GM18861 (cell line): ENCODE data around the gene ATG2B.

Experiments used
- ATAC-seq: cut with Tn5 transposase; IDR thresholded peaks from one replicate; pipeline ENCODE4 v1.9.1; 2021; ENCODE audit not compliant: unreplicated experiment

The ATG2B gene, protein sequence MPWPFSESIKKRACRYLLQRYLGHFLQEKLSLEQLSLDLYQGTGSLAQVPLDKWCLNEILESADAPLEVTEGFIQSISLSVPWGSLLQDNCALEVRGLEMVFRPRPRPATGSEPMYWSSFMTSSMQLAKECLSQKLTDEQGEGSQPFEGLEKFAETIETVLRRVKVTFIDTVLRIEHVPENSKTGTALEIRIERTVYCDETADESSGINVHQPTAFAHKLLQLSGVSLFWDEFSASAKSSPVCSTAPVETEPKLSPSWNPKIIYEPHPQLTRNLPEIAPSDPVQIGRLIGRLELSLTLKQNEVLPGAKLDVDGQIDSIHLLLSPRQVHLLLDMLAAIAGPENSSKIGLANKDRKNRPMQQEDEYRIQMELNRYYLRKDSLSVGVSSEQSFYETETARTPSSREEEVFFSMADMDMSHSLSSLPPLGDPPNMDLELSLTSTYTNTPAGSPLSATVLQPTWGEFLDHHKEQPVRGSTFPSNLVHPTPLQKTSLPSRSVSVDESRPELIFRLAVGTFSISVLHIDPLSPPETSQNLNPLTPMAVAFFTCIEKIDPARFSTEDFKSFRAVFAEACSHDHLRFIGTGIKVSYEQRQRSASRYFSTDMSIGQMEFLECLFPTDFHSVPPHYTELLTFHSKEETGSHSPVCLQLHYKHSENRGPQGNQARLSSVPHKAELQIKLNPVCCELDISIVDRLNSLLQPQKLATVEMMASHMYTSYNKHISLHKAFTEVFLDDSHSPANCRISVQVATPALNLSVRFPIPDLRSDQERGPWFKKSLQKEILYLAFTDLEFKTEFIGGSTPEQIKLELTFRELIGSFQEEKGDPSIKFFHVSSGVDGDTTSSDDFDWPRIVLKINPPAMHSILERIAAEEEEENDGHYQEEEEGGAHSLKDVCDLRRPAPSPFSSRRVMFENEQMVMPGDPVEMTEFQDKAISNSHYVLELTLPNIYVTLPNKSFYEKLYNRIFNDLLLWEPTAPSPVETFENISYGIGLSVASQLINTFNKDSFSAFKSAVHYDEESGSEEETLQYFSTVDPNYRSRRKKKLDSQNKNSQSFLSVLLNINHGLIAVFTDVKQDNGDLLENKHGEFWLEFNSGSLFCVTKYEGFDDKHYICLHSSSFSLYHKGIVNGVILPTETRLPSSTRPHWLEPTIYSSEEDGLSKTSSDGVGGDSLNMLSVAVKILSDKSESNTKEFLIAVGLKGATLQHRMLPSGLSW (N-terminal part only)

DNA sequence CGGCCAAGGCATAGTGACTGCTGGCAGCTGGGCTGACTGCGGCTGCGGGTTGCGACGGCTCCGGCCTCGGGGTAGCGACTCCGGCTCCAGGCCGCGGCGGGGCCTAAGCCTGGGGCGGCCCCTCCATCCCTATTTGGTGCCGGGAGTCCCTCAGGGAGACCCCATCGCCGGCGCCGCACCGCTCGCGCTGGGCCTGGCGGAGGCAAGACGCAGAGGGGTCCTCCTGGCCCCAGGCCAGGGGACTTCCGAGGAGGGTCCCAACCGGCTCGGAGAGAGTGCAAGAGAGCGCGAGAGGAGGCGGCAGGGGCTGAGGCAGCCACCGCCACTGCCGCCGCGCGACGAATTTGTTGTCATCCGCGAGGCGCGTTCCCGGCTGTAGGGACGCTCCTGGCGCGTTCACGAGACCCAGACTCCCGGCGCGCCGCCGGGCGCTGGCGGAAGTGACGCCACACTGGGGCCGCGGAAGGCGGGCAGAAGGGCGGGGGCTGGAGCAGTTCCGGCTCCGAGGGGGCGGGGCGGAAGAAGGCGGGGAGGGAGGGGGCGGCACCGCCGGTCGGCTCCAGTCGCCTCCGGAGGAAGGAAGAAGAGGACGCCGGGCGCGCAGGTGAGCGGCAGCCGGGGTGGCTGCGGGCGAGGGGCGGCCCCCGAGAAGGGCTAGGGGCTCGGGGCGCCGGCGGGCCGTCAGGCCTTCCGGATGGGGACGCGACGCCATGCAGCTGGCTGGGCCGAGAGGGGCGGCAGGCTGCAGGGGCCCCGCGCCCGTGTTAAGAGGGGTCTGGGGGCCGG lies at the start of gene ATG2B, which contains the start of gene GSKIP:
Gene ATG2B, minus strand, starts transcription at position 377 of the 786 bp plus-strand sequence. Its CDS starts 365 bp downstream, at position 12.
Gene GSKIP, plus strand, starts transcription at position 562 of the 786 bp plus-strand sequence. CDS start 18,722 bp downstream, outside the sequence.
- ATAC-seq, result peak; percentile 66

DNA sequence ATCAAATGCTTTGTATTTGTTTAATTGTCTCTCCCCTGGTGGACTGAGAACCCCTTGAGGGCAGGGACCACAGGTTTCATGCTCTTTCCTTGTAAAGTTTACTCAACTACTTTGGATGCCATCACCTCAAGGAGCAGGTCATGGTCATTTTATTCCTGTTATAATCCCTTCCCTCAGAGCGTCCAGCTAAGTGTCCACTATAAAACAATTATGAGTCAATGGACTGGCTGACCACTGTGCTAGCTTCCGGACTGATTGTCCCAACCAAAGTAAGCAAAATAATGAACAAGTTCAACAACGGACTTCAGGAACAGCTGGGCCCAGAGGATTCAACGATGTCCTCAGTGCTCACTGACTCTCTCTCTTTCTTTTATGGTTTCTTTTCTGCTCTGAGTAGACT lies 47.0 kb upstream of the ATG2B start:
- no peak for ATAC-seq

- ATAC-seq, result no peak
These were observed 46.6 kb upstream of the ATG2B start for GRCh38 chr14:96409701-96410100.

DNA sequence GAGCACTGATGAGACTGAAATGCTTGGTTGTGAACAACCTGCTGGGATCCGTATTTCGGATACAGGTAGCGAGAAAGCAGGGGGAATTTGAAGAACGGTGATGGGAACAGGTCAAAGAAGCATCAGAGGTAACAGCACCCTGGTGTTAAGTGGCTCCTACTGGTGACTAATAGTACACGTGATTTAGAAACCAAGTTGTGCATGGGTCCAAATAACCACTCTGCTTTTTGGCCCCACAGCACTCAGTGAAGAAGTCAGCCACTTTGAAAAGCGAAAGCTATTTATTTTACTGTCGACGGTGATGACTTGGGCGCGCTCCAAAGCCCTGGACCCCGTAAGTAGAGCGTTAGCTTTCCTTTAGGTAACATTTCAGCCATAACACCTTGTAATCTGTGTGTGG lies 45.5 kb upstream of the ATG2B start:
- ATAC-seq, result no peak

- no peak for ATAC-seq
These were observed 44.9 kb upstream of the ATG2B start for GRCh38 chr14:96407935-96408570.

DNA sequence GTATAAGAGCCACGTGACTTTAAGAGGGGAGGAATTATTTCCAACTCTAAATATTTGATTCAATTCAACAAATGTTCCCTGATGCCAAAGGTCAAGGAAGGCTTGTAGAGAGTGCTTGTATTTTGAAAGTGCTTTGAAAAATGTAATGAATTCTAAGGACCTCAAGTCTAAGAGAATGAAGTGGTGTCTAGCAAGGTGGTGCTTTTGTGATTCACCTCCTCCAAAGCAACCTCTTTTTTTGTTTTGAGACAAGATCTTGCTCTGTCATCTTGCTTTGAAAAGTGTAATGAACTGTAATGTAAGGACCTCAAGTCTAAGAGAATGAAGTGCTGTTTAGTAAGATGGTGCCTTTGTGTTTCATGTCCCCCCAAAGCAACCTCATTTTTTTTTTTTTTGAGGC lies 42.5 kb upstream of the ATG2B start:
- no peak for ATAC-seq

DNA sequence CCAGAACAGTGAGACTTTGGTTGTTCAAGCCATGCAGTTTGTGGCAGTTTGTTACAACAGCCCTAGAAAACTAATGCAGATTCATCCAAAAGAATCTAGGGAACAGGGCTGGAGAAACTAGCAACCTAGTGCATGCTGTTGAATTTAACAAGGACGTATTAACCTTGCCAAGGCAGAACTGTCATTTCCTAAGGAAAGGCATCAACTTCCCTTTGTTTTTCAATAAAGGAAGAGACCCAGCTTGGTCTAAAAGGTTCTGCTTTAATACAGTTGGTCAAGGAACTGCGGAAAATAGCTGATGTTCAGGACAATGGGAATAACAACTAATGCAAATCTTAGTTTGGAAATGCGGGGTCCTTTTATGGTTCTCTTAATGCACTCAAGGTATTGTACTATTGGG lies 40.3 kb upstream of the ATG2B start:
- no peak for ATAC-seq

GRCh38 chr14:96400495-96400894 lies 37.4 kb upstream of the ATG2B start:
- no peak for ATAC-seq

GRCh38 chr14:96399405-96399804 lies 36.3 kb upstream of the ATG2B start:
- ATAC-seq, result no peak

DNA sequence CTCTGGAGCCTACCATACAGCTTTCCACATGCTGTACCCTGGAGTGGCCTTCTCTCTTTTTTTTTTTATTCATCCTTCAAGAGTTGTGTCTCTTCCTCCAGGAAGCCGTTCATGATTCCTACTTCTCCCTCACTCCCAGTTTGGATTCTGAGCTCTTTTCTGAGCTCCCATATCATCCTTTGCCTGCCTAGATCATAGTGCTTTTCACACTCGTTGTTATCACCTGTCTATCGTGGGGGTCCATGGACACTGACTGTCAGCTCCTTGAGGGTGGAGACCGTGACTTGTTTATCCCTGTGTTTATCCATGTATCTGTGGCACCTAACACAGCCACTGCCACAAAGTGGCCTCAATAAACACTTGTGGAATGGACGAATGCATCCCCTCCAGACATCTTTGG lies 35.8 kb upstream of the ATG2B start:
- no peak for ATAC-seq

DNA sequence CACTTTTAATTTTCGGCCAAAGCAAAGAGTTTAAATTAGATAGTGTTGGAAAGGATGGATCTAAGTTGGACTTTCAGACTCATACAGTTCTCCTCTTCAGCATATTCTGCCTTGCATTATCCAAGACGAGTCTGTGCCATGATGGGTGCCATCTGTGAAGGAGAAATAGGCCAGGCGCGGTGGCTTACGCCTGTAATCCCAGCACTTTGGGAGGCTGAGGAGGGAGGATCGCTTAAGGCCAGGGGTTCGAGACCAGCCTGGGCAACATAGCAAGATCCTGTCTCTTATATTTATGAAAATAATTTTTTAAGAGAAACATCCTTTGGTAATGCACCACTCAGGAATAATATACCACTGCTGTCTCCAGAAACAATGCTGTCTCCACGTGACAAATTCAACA lies 35.3 kb upstream of the ATG2B start:
- no peak for ATAC-seq

GRCh38 chr14:96394047-96394815 lies 31.1 kb upstream of the ATG2B start:
- ATAC-seq, result no peak

- ATAC-seq, result no peak
These were observed 30.0 kb upstream of the ATG2B start for GRCh38 chr14:96393071-96393691.

- ATAC-seq, result peak; percentile 73
These were observed 28.4 kb upstream of the ATG2B start for GRCh38 chr14:96391293-96392118.

GRCh38 chr14:96390965-96391292 lies 27.8 kb upstream of the ATG2B start:
- ATAC-seq, result no peak

- no peak for ATAC-seq
These were observed 22.2 kb upstream of the ATG2B start for GRCh38 chr14:96385385-96385784.

DNA sequence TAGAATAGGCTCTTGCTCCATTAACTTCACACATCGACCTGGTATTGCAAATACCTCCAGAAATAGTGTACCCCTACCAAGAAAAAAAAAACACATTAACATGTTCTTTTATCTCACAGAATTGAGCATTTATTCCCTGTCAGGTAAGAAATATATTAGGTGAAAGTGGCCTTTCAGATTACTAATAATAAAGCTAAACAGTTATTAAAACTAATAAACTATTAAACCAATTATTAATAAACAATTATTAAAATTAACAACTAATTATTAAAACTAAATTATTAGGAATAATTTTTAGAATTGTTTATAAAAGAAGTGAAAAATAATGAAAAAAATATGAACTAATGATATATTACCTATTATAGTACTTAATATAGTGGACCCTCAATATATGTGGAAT lies 21.6 kb upstream of the ATG2B start:
- no peak for ATAC-seq

DNA sequence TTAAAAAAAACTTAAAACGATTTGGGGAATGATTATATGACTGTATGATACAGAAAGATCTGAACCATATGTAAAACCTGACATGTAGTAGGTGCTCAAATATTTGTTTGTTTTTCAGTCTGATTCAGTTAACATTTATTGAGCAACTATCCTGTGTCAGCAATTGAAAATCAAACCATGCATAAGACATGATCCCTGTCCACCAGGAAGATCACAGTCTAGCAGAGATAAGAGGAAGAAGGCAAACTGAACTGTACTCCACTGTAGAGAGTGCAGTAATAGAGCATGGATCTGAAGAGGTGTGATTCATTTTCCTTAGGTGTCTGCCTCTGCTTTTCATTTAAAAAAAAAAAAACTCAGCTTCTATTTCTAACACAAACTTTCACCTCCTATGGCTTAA lies 20.9 kb upstream of the ATG2B start:
- ATAC-seq, result no peak
